Measurements from ENCODE around the gene GADL1.

DNA sequence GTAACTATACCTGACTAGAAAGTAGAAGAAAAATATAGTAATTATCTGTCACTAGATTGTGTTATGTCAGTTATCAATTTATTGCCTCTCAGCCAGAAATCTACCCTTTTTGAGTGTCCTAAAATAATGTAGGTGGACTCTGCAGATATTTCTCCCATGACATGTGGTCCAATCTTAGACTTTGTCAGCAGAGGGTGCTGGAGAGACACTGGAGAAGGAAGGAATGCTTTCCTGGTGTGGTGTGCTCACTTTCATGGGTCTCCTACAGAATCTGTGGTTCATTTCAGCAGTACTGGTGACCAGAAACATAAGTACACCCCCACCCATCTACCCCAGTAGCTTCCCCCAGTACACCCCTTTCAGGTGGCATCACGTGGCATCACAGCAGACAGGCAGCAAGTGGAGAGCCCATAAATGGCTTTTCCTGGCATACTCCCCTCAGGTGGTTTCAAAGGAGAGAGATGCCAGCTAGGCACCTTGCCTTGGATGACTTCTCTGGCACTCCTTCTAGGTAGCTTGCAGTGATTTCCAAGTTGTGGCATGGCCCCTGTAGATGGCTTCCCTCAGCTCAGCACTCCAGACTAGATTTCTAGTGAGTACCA, 114.7 kb downstream of the GADL1 start:
- TF ChIP-seq, protein P1, sequence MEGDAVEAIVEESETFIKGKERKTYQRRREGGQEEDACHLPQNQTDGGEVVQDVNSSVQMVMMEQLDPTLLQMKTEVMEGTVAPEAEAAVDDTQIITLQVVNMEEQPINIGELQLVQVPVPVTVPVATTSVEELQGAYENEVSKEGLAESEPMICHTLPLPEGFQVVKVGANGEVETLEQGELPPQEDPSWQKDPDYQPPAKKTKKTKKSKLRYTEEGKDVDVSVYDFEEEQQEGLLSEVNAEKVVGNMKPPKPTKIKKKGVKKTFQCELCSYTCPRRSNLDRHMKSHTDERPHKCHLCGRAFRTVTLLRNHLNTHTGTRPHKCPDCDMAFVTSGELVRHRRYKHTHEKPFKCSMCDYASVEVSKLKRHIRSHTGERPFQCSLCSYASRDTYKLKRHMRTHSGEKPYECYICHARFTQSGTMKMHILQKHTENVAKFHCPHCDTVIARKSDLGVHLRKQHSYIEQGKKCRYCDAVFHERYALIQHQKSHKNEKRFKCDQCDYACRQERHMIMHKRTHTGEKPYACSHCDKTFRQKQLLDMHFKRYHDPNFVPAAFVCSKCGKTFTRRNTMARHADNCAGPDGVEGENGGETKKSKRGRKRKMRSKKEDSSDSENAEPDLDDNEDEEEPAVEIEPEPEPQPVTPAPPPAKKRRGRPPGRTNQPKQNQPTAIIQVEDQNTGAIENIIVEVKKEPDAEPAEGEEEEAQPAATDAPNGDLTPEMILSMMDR (IDR thresholded peaks at IDR 0.05): peak in 4 of 6 experiments; percentile 10 to 27 (median 18)
- TF ChIP-seq POLR2A (IDR thresholded peaks at IDR 0.05): no peak

Data from adrenal gland (tissue), 5 donors.